ENCODE data around the gene KCTD15. TPM values are rescaled to one million over a fixed set of nuclear protein-coding genes. Genes with fewer than 3 reads are reported as not detected.

KCTD15 gene
- total and polyA plus RNA-seq, 5 donors from 2014 or later: 0.28 to 1.3 (median 0.72) TPM; not detected in 1

DNA sequence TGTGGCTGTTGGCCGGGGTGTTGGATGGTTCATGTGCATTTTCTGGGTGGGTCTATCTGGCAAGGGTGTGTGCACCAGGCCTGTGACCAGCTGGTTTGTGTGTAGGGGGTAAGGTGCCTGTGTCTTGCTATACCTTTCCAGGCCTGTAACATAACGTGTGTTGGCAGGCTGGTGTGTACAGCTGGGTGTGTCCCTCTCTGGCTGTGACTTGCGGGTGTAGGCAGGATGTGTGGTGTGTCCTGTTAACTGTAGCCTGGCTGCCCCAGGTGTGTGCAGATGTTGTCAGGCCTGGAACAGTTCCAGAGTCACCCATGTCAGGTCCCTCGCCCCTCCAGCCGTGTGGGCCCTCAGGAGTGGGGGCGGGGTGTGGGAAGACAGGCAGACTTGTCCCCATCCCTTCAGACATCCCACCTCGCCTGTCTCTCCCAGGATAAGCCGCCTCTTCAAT lies 9.8 kb downstream of the KCTD15 start:
- no peak overlapping the region for H3K4me3 Mint-ChIP-seq
- no peak overlapping the region for H3K4me3 ChIP-seq (ENCODE audit: low read depth, low read length)
- H3K27ac Mint-ChIP-seq: peak overlapping the region in 2 of 3 donors; percentile 73 to 88
- H3K27me3 ChIP-seq (ENCODE audit: control insufficient read depth, insufficient read depth, low read length): no peaks in the 10 kb centered on the region
- H3K9me3 Mint-ChIP-seq: peaks cover 0 to 2% (median 0%) of the 10 kb centered on the region in 7 donors
- H3K27ac ChIP-seq (ENCODE audit: insufficient read depth, low read length, poor library complexity, severe bottlenecking): no peak overlapping the region
- H3K4me1 ChIP-seq (ENCODE audit: control insufficient read depth, insufficient read depth, low read length, poor library complexity, severe bottlenecking): peaks cover 9% of the 10 kb centered on the region
- H3K36me3 ChIP-seq (ENCODE audit: control insufficient read depth, insufficient read depth, low read length): no peaks in the 10 kb centered on the region
- no peaks in the 10 kb centered on the region for H3K27me3 Mint-ChIP-seq
- peaks cover 3% of the 10 kb centered on the region for H3K36me3 Mint-ChIP-seq
- peaks cover 0 to 11% (median 6%) of the 10 kb centered on the region in 4 donors for H3K4me1 Mint-ChIP-seq
- ATAC-seq (ENCODE audit: low read depth in 2 of 2): peak in 1 of 2 donors; percentile 49
- H3K9me3 ChIP-seq (ENCODE audit: control insufficient read depth in 2 of 2, low read length in 2 of 2): no peaks in the 10 kb centered on the region
- DNase-seq: peak in 1 of 3 donors; percentile 52

GRCh38 chr19:33808399-33808798 lies 11.7 kb downstream of the KCTD15 start:
- Mint-ChIP-seq H3K4me3 (no peak overlapping the region), H3K9me3 (peaks cover 0 to 2% (median 0%) of the 10 kb centered on the region in 7 donors), H3K4me1 (peaks cover 0 to 11% (median 6%) of the 10 kb centered on the region in 4 donors), H3K27me3 (no peaks in the 10 kb centered on the region), H3K27ac (peak overlapping the region in 1 of 3 donors; percentile 38), H3K36me3 (peaks cover 3% of the 10 kb centered on the region)
- DNase-seq (no peak), ATAC-seq (ENCODE audit: low read depth in 2 of 2) (no peak)
- Histone ChIP-seq H3K9me3 (ENCODE audit: control insufficient read depth in 2 of 2, low read length in 2 of 2) (no peaks in the 10 kb centered on the region), H3K27ac (ENCODE audit: insufficient read depth, low read length, poor library complexity, severe bottlenecking) (no peak overlapping the region), H3K4me3 (ENCODE audit: low read depth, low read length) (no peak overlapping the region), H3K36me3 (ENCODE audit: control insufficient read depth, insufficient read depth, low read length) (no peaks in the 10 kb centered on the region), H3K4me1 (ENCODE audit: control insufficient read depth, insufficient read depth, low read length, poor library complexity, severe bottlenecking) (peaks cover 9% of the 10 kb centered on the region), H3K27me3 (ENCODE audit: control insufficient read depth, insufficient read depth, low read length) (no peaks in the 10 kb centered on the region)

DNA sequence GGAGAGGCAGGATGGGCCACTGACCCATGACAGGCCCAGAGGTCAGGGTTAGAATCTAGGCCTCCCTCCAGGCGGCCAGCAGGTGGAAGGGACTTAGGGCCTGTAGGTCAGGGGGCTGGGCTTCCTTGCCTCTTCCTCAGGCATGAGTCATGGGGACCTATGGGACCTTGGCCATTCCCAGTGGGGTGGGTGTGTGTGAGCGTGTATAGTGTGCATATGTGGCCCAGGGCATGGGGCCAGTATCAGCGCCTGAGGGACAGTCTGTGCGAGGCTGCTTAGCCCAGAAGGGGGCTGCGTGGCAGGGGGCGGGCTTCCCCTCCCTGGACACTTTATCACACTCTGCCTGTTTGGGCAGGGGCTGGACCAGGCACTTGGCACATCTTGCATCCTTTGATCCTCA lies 13.3 kb downstream of the KCTD15 start:
- no peaks in the 10 kb centered on the region for H3K27me3 Mint-ChIP-seq
- H3K36me3 Mint-ChIP-seq: peaks cover 3% of the 10 kb centered on the region
- ATAC-seq (ENCODE audit: low read depth in 2 of 2) (no peak), DNase-seq (no peak)
- H3K4me3 Mint-ChIP-seq: no peak overlapping the region
- peaks cover 0 to 11% (median 6%) of the 10 kb centered on the region in 4 donors for H3K4me1 Mint-ChIP-seq
- Histone ChIP-seq H3K4me1 (ENCODE audit: control insufficient read depth, insufficient read depth, low read length, poor library complexity, severe bottlenecking) (peaks cover 9% of the 10 kb centered on the region), H3K27me3 (ENCODE audit: control insufficient read depth, insufficient read depth, low read length) (no peaks in the 10 kb centered on the region), H3K27ac (ENCODE audit: insufficient read depth, low read length, poor library complexity, severe bottlenecking) (no peak overlapping the region), H3K9me3 (ENCODE audit: control insufficient read depth in 2 of 2, low read length in 2 of 2) (no peaks in the 10 kb centered on the region), H3K4me3 (ENCODE audit: low read depth, low read length) (no peak overlapping the region), H3K36me3 (ENCODE audit: control insufficient read depth, insufficient read depth, low read length) (no peaks in the 10 kb centered on the region)
- H3K9me3 Mint-ChIP-seq: peaks cover 0 to 2% (median 0%) of the 10 kb centered on the region in 7 donors
- H3K27ac Mint-ChIP-seq: peak overlapping the region in 2 of 3 donors; percentile 41 to 52

DNA sequence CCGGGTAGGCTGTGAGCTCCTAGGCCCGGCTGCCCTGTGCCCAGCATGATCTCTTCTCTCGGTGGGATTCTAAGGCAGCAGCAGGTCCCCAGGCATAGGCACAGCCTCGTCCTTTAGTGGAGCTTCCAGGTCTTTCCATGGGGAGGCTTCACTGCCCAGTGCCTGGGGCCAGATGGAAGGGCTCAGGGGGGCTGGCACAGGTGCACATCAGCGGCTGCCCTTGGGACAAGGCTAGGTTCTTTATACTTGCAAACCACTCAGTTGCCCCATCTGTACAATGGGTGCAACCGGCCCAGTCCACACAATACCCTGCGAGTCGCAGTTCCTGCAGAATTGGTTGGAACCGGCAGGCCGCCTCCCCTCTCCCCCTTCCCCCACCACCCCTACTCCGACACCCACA lies 14.2 kb downstream of the KCTD15 start:
- H3K36me3 Mint-ChIP-seq: peaks cover 3% of the 10 kb centered on the region
- no peak overlapping the region for H3K4me3 Mint-ChIP-seq
- no peaks in the 10 kb centered on the region for H3K27me3 Mint-ChIP-seq
- H3K4me3 ChIP-seq (ENCODE audit: low read depth, low read length): no peak overlapping the region
- no peak overlapping the region for H3K27ac ChIP-seq (ENCODE audit: insufficient read depth, low read length, poor library complexity, severe bottlenecking)
- peaks cover 6% of the 10 kb centered on the region for H3K4me1 ChIP-seq (ENCODE audit: control insufficient read depth, insufficient read depth, low read length, poor library complexity, severe bottlenecking)
- H3K9me3 ChIP-seq (ENCODE audit: control insufficient read depth in 2 of 2, low read length in 2 of 2): no peaks in the 10 kb centered on the region
- H3K4me1 Mint-ChIP-seq: peaks cover 0 to 11% (median 6%) of the 10 kb centered on the region in 4 donors
- DNase-seq (no peak), ATAC-seq (ENCODE audit: low read depth in 2 of 2) (no peak)
- H3K27ac Mint-ChIP-seq: no peak overlapping the region
- no peaks in the 10 kb centered on the region for H3K36me3 ChIP-seq (ENCODE audit: control insufficient read depth, insufficient read depth, low read length)
- peaks cover 0 to 2% (median 0%) of the 10 kb centered on the region in 7 donors for H3K9me3 Mint-ChIP-seq
- no peaks in the 10 kb centered on the region for H3K27me3 ChIP-seq (ENCODE audit: control insufficient read depth, insufficient read depth, low read length)

GRCh38 chr19:33811246-33811645 lies 14.6 kb downstream of the KCTD15 start:
- DNase-seq (no peak), ATAC-seq (ENCODE audit: low read depth in 2 of 2) (no peak)
- Mint-ChIP-seq H3K27ac (no peak overlapping the region), H3K9me3 (no peaks in the 10 kb centered on the region), H3K4me1 (peaks cover 0 to 9% (median 3%) of the 10 kb centered on the region in 4 donors), H3K27me3 (no peaks in the 10 kb centered on the region), H3K36me3 (peaks cover under 1% of the 10 kb centered on the region), H3K4me3 (no peak overlapping the region)
- no peaks in the 10 kb centered on the region for H3K27me3 ChIP-seq (ENCODE audit: control insufficient read depth, insufficient read depth, low read length)
- no peaks in the 10 kb centered on the region for H3K9me3 ChIP-seq (ENCODE audit: control insufficient read depth in 2 of 2, low read length in 2 of 2)
- no peaks in the 10 kb centered on the region for H3K36me3 ChIP-seq (ENCODE audit: control insufficient read depth, insufficient read depth, low read length)
- H3K4me3 ChIP-seq (ENCODE audit: low read depth, low read length): no peak overlapping the region
- no peak overlapping the region for H3K27ac ChIP-seq (ENCODE audit: insufficient read depth, low read length, poor library complexity, severe bottlenecking)
- H3K4me1 ChIP-seq (ENCODE audit: control insufficient read depth, insufficient read depth, low read length, poor library complexity, severe bottlenecking): peaks cover 3% of the 10 kb centered on the region

GRCh38 chr19:33811736-33812387 lies 15.2 kb downstream of the KCTD15 start:
- Histone ChIP-seq H3K27me3 (ENCODE audit: control insufficient read depth, insufficient read depth, low read length) (no peaks in the 10 kb centered on the region), H3K4me3 (ENCODE audit: low read depth, low read length) (no peak overlapping the region), H3K9me3 (ENCODE audit: control insufficient read depth in 2 of 2, low read length in 2 of 2) (no peaks in the 10 kb centered on the region), H3K36me3 (ENCODE audit: control insufficient read depth, insufficient read depth, low read length) (no peaks in the 10 kb centered on the region), H3K27ac (ENCODE audit: insufficient read depth, low read length, poor library complexity, severe bottlenecking) (no peak overlapping the region), H3K4me1 (ENCODE audit: control insufficient read depth, insufficient read depth, low read length, poor library complexity, severe bottlenecking) (no peaks in the 10 kb centered on the region)
- DNase-seq (no peak), ATAC-seq (ENCODE audit: low read depth in 2 of 2) (no peak)
- Mint-ChIP-seq H3K36me3 (no peaks in the 10 kb centered on the region), H3K27ac (no peak overlapping the region), H3K4me1 (peaks cover 0 to 5% (median 0%) of the 10 kb centered on the region in 4 donors), H3K9me3 (peaks cover 0 to 2% (median 0%) of the 10 kb centered on the region in 7 donors), H3K27me3 (no peaks in the 10 kb centered on the region), H3K4me3 (peak overlapping the region in 1 of 4 donors; percentile 70)

DNA sequence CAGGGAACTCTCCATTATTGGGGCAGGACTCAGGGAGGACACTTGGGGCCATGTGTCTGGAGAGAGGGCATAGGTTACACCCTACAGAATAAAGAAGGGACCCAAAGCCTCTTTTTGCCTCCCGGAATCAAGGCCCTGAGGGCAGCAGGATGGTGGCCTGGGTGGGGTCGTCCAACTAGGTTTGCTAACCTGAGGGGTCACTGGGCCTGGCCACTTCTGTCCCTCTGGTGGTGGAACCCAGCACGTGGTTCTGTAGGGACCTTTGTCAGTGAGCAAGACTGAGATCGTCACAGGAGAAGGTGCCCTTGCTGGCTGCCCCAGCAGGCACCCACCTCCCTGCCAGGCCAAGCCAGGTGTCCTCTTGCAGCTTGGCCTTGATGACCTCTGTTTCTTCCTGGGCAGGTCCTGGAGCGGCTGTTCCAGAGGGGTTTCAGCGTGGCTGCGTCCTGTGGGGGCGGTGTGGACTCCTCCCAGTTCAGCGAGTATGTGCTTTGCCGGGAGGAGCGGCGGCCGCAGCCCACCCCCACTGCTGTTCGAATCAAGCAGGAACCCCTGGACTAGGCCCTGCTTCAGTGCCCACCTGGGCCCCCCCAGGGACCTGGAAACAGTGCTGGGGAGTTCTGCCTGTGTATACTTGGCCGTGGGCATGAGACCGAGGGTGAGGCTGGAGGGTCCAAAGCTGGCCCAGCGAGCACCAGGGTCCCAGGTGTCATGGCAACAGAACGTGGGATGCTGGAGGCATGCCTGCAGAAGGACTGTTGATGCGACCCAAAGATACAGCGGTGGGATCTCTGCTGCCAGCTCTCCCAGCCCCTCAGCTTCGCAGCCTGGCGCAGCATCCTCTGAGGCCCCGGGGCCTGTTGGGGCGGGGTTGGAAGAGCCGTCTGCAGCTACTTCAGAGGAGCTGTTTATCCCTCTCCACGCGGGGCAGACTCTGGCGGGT lies 16.0 kb downstream of the KCTD15 start:
- Mint-ChIP-seq H3K4me1 (peaks cover 0 to 6% (median 0%) of the 10 kb centered on the region in 4 donors), H3K36me3 (no peaks in the 10 kb centered on the region), H3K27ac (no peak overlapping the region), H3K4me3 (peak overlapping the region in 1 of 4 donors; percentile 70), H3K27me3 (no peaks in the 10 kb centered on the region), H3K9me3 (peaks cover 0 to 2% (median 0%) of the 10 kb centered on the region in 7 donors)
- H3K27ac ChIP-seq (ENCODE audit: insufficient read depth, low read length, poor library complexity, severe bottlenecking): no peak overlapping the region
- no peak overlapping the region for H3K4me3 ChIP-seq (ENCODE audit: low read depth, low read length)
- no peak for DNase-seq
- no peaks in the 10 kb centered on the region for H3K36me3 ChIP-seq (ENCODE audit: control insufficient read depth, insufficient read depth, low read length)
- H3K4me1 ChIP-seq (ENCODE audit: control insufficient read depth, insufficient read depth, low read length, poor library complexity, severe bottlenecking): no peaks in the 10 kb centered on the region
- no peak for ATAC-seq (ENCODE audit: low read depth in 2 of 2)
- no peaks in the 10 kb centered on the region for H3K9me3 ChIP-seq (ENCODE audit: control insufficient read depth in 2 of 2, low read length in 2 of 2)
- no peaks in the 10 kb centered on the region for H3K27me3 ChIP-seq (ENCODE audit: control insufficient read depth, insufficient read depth, low read length)

All from CD4-positive, CD25-positive, alpha-beta regulatory T cell (primary cell).